HFFc6 (cell line): ENCODE data around the gene ARHGAP31. TPM values are rescaled to one million over a fixed set of nuclear protein-coding genes. Genes with fewer than 3 reads are reported as not detected.

Source experiments
- DNase-seq: peaks from one replicate; pipeline ENCODE4 v3.0.0-alpha.2; 2018
- H3K27ac Mint-ChIP-seq: 2 replicates; pipeline ENCODE4 v1.8.0; 2020; ENCODE audit warnings: mild to moderate bottlenecking, mixed read lengths
- H3K27me3 Mint-ChIP-seq: 2 replicates; pipeline ENCODE4 v1.8.0; 2021; ENCODE audit warnings: mild to moderate bottlenecking, moderate library complexity, mixed read lengths; ENCODE audit not compliant: insufficient read depth
- H3K36me3 Mint-ChIP-seq: 2 replicates; pipeline ENCODE4 v1.8.0; 2021; ENCODE audit warnings: low read depth, mixed read lengths
- H3K4me1 Mint-ChIP-seq: 2 replicates; pipeline ENCODE4 v1.8.0; 2020; ENCODE audit warnings: low read depth, mixed read lengths
- H3K4me3 Mint-ChIP-seq: 2 replicates; pipeline ENCODE4 v1.8.0; 2020; ENCODE audit warnings: mild to moderate bottlenecking, moderate library complexity, mixed read lengths
- H3K9me3 Mint-ChIP-seq: 2 replicates; pipeline ENCODE4 v1.8.0; 2020; ENCODE audit warnings: mild to moderate bottlenecking, mixed read lengths
- CTCF ChIP-seq: fragments of 200-600 bp; sonication (generic); IDR thresholded peaks from 2 replicates; pipeline ENCODE4 v1.5.0; 2021; ENCODE audit warnings: antibody characterized with exemption, mild to moderate bottlenecking
- total RNA-seq, 6 experiments: library from RNA; stranded (reverse); fragmentation: NEBNext Ultra II Directional; extraction: Animal tissue kit (Norgen Biotek cat#: 25700); gene quantifications; 2 replicates in 1 of 6; 3 replicates in 5 of 6; pipeline ENCODE4 v1.2.3, GENCODE V29; 2021

ARHGAP31 gene
- total RNA-seq, 6 experiments from 2014 or later: 18.0 to 25.1 (median 20.5) TPM

DNA sequence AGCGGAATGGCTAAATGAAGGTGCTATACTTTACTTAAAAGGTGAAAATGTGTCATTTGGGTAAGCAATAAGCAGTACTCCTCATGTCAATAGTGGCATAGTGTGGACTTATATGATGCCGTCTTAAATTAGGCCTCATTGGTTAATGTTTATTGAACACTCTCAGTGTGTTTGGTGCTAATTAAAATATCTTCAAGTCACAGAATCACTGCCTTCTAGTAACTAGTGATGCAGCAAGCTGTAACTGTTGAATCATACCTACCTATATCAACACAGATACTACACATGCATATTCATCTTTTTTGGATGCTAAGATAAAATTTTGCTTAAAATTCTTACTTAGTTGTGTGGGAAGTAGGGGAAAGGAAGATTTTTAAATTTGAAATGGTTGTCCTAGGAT, 30.7 kb downstream of the ARHGAP31 start:
- Mint-ChIP-seq H3K36me3 (peaks cover 4% of the 10 kb centered on the region; the same call in 1 of the 2 replicates), H3K27me3 (peaks cover 2% of the 10 kb centered on the region; the same call in 1 of the 2 replicates), H3K4me3 (no peak overlapping the region), H3K4me1 (peaks cover 35% of the 10 kb centered on the region), H3K9me3 (no peaks in the 10 kb centered on the region), H3K27ac (no peak overlapping the region)
- no peak for DNase-seq
- no peak for TF ChIP-seq CTCF

DNA sequence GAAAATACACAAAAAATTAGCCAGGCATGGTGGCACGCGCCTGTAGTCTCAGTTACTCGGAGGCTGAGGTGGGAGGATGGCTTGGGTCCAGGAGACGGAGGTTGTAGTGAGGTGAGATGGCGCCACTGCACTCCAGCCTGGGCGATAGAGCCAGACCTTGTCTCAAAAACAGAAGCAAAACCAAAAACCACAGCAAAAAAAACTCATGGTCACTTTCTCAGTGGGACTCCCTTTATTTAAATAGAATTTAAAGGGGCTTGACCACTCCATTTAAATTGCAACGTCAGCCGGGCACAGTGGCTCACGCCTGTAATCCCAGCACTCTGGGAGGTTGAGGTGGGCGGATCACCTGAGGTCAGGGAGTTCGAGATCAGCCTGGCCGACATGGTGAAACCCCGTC, 32.8 kb downstream of the ARHGAP31 start:
- no peak for DNase-seq
- Mint-ChIP-seq H3K27ac (no peak overlapping the region), H3K36me3 (peaks cover 5% of the 10 kb centered on the region; the same call in 1 of the 2 replicates), H3K4me1 (peaks cover 38% of the 10 kb centered on the region), H3K9me3 (no peaks in the 10 kb centered on the region), H3K4me3 (no peak overlapping the region), H3K27me3 (peaks cover 2% of the 10 kb centered on the region; the same call in 1 of the 2 replicates)
- no peak for TF ChIP-seq CTCF

GRCh38 chr3:119329551-119329950, 35.4 kb downstream of the ARHGAP31 start:
- Mint-ChIP-seq H3K27me3 (peaks cover 2% of the 10 kb centered on the region; the same call in 1 of the 2 replicates), H3K4me3 (no peak overlapping the region), H3K36me3 (peaks cover 7% of the 10 kb centered on the region), H3K9me3 (no peaks in the 10 kb centered on the region), H3K27ac (no peak overlapping the region), H3K4me1 (peaks cover 29% of the 10 kb centered on the region)
- DNase-seq: no peak
- no peak for TF ChIP-seq CTCF

DNA sequence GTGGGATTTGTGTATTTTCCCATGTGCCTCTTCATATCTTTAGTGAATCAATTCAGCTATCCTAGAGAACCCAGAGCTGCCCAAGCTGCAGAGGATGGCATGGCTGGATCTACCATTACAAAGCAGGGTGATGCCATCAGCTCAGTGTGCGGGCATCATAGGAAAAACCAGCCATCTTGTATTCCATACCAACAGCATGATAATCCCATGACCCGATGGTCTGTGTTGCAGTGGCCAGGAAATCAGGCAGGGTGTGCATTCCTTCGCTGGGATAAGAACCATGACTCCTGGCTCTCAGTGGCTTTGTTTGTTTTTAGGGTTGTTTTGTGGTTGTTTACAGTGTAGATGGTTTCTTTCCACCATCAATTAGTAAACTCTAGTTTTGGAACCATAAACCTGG, 36.0 kb downstream of the ARHGAP31 start:
- no peak for TF ChIP-seq CTCF
- H3K27ac Mint-ChIP-seq: no peak overlapping the region
- H3K36me3 Mint-ChIP-seq: peaks cover 12% of the 10 kb centered on the region
- H3K9me3 Mint-ChIP-seq: no peaks in the 10 kb centered on the region
- peaks cover 2% of the 10 kb centered on the region; the same call in 1 of the 2 replicates for H3K27me3 Mint-ChIP-seq
- peaks cover 22% of the 10 kb centered on the region for H3K4me1 Mint-ChIP-seq
- DNase-seq: no peak
- no peak overlapping the region for H3K4me3 Mint-ChIP-seq

DNA sequence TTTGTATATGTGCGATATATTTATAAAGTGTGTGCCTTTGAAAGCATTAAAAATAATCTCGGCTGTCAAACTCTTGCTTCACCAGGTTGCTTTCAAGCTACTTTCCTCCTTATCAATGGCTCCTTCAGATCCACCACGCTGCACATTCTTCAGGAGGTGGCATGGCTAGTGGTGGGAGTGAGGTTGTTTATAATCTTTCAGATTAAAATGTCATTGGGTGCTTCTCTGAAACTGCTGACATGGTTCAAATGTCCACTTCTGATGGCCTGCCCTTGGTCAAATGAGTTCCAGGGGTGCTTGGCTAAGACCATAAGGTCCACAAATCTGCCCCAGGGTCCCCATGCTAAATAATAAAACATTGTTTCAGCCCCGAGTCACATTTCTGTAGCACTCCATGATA, 36.7 kb downstream of the ARHGAP31 start:
- Mint-ChIP-seq H3K4me3 (no peak overlapping the region), H3K9me3 (no peaks in the 10 kb centered on the region), H3K27ac (no peak overlapping the region), H3K27me3 (peaks cover 2% of the 10 kb centered on the region; the same call in 1 of the 2 replicates), H3K36me3 (peaks cover 16% of the 10 kb centered on the region), H3K4me1 (peaks cover 21% of the 10 kb centered on the region)
- TF ChIP-seq CTCF: no peak
- no peak for DNase-seq

DNA sequence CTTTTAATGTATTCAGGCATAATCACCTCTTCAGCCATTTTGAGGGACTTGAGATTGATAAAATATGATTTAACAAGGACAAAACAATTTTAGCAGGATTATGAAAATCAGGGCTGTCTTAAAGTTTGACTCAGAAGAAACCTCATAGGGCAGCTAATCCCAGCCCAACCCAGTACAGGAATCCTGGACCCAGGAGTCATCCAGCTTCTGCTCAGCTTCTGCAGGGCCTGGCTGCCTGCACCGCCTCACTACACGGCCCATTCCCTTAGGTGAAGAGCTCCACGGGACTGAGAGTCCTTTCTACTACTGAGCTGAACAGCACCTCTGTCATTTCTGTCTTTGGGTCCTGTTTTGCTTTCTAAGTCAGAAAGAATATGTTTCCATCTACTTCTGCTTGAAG, 37.5 kb downstream of the ARHGAP31 start:
- no peak for TF ChIP-seq CTCF
- Mint-ChIP-seq H3K36me3 (peaks cover 19% of the 10 kb centered on the region), H3K4me3 (no peak overlapping the region), H3K9me3 (no peaks in the 10 kb centered on the region), H3K4me1 (peaks cover 21% of the 10 kb centered on the region), H3K27ac (no peak overlapping the region; the same call in 1 of the 2 replicates), H3K27me3 (peaks cover 2% of the 10 kb centered on the region; the same call in 1 of the 2 replicates)
- DNase-seq: peak; percentile 52
